KOPT-K1 (cell line): ENCODE measurements around the gene USP40.

Experiments
- H3K27ac ChIP-seq: fragments of 200-600 bp; sonication (generic); 2 replicates; pipeline ENCODE4 v1.5.1; 2016; ENCODE audit warnings: antibody characterized with exemption, mild to moderate bottlenecking, low read depth, low read length; ENCODE audit not compliant: poor library complexity, severe bottlenecking
- H3K36me3 ChIP-seq: fragments of 200-600 bp; sonication (generic); 2 replicates; pipeline ENCODE4 v1.5.1; 2017; ENCODE audit warnings: antibody characterized with exemption, mild to moderate bottlenecking, low read length, moderate library complexity; ENCODE audit not compliant: insufficient read depth
- H3K9me3 ChIP-seq: fragments of 200-600 bp; sonication (generic); 2 replicates; pipeline ENCODE4 v1.5.1; 2017; ENCODE audit warnings: antibody characterized with exemption, low read length, mild to moderate bottlenecking; ENCODE audit not compliant: insufficient read depth, poor library complexity, severe bottlenecking

The USP40 gene

DNA sequence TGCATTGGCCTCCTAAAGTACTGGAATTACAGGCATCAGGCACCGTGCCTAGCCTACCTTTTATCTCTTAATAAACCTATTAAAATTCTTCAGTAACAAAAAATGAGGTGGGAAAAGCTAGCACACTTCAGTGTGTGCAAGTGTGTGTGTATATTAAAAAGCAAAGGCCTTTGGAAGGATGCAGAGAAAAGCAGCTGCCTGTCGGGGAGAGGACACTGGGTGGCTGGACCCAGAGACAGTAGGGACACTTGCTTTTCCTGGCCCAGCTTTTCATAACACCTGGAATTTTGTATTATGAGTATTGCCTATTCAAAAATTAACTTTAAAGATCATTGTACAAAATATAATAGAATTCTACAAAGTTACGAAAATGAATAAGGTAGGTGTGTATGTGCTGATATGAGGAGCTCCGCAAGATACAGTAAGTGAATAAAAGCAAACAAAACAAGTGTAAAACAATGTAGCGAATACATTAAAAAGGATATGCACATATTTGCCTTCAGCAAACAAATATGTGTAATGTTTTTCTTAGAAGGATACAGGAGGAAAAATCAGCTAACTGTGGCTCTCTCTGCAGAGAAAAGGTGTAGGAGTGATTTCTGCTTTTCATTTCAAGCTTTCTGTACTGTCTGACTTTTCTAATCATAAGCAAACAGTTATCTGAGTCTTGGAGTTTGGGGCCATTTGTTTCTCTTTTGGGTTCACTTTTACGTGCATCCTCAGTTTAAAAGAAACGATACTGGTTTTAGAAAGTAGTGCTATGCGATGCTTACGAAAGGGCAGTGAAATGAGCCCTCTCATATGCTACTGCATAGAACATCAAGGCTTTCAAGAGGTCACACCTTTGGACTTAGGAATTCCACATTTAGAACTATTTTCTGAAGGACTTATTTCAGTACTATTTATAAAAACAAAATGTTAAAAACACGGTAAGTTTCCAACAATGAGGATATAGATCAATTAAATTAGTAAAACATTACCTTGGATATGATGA, 70.8 kb downstream of the USP40 start:
- H3K9me3 ChIP-seq: no peaks in the 10 kb centered on the region
- no peaks in the 10 kb centered on the region for H3K36me3 ChIP-seq
- H3K27ac ChIP-seq: no peak overlapping the region

DNA sequence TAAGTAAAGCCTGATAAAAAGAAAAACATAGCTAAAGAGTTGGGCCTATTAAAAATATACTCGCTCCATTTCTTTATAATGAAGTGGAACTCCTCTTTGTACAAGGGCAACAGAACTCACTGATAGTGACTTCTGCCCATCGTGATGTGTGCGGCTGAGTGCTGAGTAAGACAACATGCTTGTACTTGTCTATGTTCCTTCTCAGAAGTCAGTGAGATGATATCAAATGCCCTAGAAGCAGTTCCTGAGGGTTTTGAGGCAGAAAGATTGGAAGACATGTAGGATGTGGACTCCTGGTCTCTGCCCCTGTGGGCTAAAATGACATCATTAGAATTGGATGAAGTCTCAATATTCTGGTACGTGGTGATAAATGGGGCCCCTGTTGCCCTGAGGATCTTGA, 73.8 kb downstream of the USP40 start:
- Histone ChIP-seq H3K36me3 (no peaks in the 10 kb centered on the region), H3K9me3 (no peaks in the 10 kb centered on the region), H3K27ac (no peak overlapping the region)

DNA sequence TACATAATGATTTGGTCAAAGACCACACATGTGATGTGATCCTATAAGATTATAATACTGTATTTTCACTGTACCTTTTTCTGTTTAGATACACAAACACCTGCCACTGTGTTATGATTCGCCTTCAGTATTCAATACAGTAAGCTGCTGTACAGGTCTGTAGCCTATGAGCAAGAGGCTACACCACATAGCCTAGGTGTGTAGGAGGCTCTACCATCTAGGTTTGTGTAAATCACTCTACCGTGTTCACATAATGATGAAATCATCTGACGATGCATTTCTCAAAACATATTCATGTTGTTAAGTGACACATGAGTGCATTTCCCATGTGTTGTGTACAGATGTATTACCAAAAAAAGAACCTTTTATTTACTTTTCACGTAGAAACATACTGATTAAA, 74.5 kb downstream of the USP40 start:
- no peaks in the 10 kb centered on the region for H3K9me3 ChIP-seq
- no peaks in the 10 kb centered on the region for H3K36me3 ChIP-seq
- H3K27ac ChIP-seq: no peak overlapping the region

DNA sequence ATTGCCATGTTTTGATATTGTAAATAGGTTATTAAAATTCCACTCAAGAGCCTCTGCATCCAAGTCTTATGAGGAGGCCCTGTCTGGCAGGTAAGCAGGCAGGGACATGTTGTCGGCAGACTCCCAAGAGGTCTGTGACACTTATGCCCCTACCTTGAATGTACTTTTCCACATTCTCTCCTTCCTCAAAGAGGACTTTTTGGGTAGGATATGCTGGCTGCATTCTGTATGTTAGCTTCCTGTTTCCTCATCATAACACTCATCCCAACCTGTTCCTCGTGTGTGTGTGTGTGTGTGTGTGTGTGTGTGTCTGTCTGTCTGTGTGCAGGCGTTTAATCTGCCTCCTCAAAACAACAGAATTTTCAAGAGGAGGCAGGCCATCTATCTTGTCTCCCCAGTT, 75.3 kb downstream of the USP40 start:
- no peaks in the 10 kb centered on the region for H3K36me3 ChIP-seq
- H3K27ac ChIP-seq: no peak overlapping the region
- H3K9me3 ChIP-seq: no peaks in the 10 kb centered on the region

DNA sequence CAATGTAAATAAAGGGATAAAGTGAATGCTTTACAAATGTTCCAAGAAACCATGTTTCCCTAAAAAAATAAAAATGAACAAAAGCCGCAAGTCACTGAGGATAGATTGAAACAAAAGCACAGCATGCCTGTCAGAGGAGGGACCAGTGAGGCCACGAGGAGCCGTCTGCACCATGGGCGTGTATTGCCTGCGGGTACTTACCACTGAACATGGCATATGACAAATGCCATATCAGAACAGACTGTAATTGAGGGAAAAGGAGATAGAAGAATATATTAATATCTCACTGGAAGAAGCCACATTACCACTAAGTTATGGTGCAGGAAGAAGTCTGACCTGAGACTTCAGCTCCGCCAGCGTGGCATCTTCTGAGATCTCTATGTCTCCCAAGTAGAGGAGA, 75.8 kb downstream of the USP40 start:
- Histone ChIP-seq H3K36me3 (no peaks in the 10 kb centered on the region), H3K9me3 (no peaks in the 10 kb centered on the region), H3K27ac (no peak overlapping the region)

DNA sequence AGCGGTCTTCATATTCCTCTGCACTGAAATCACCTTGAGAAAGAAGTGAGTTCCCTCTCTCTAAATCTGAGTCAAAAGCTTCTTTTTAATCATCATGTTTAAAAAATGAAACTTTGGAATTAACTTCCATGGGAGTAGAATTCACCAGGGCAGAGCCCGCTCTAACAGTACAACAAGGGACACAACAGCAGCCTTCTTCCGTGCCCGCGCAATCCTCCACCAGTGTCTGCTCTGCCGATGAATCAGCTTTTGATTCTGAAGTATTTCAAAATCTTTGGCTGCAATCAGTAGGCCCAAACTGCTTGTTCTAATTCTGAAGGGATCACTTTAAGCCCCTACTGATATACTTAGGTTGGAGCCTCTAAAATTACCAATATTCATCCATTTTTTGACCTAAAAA, 76.9 kb downstream of the USP40 start:
- H3K9me3 ChIP-seq: no peaks in the 10 kb centered on the region
- H3K27ac ChIP-seq: no peak overlapping the region
- peaks cover 10% of the 10 kb centered on the region; the same call in 1 of the 2 replicates for H3K36me3 ChIP-seq

DNA sequence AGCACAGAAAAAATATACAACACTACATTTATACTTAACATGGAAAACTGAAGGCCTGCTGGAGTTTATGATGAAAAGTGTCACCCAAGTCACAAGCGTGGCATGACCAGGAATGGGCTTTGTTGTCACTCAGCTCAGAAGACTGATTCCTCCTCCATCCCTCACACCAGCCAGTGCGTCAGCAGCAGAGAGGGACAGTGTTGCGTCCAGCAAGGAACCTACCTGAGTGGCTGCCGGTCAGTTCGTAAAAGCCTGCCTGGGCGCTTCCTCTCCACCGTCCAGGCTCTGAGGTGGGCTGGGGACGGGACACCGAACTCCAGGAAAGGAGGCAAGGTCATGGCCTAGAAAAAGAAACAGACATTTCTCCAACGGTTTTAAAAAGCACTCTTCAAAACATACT, 77.4 kb downstream of the USP40 start:
- Histone ChIP-seq H3K27ac (no peak overlapping the region), H3K36me3 (peaks cover 11% of the 10 kb centered on the region; the same call in 1 of the 2 replicates), H3K9me3 (no peaks in the 10 kb centered on the region)

DNA sequence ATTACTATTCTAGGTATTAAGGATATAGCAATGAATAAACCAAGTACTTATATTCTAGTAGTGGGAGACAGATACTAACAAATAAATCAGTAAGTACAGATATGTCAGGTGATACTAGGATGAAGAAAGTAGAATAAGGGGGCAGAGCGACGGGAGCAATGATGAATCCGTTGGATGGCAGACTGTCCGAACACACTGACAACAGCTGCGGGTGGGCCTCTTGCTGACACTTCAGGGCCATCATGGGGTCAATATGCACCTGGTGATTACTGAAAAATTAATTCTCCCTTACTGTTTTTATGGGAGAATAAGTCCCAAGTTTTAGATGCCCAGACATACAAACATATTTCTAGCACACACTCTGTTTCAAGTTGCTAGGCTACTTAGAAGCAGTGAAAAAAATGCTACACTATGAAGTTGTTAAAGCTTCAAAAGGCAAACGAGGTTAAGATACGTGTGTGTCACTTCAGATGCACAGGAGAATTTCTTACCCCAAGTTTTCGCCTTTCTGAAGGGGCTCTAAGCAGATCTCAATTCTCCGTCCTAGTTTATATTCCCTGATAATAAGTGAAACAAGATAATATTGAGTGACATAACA, 78.7 kb downstream of the USP40 start:
- H3K36me3 ChIP-seq: peaks cover 11% of the 10 kb centered on the region; the same call in 1 of the 2 replicates
- no peaks in the 10 kb centered on the region for H3K9me3 ChIP-seq
- H3K27ac ChIP-seq: no peak overlapping the region

DNA sequence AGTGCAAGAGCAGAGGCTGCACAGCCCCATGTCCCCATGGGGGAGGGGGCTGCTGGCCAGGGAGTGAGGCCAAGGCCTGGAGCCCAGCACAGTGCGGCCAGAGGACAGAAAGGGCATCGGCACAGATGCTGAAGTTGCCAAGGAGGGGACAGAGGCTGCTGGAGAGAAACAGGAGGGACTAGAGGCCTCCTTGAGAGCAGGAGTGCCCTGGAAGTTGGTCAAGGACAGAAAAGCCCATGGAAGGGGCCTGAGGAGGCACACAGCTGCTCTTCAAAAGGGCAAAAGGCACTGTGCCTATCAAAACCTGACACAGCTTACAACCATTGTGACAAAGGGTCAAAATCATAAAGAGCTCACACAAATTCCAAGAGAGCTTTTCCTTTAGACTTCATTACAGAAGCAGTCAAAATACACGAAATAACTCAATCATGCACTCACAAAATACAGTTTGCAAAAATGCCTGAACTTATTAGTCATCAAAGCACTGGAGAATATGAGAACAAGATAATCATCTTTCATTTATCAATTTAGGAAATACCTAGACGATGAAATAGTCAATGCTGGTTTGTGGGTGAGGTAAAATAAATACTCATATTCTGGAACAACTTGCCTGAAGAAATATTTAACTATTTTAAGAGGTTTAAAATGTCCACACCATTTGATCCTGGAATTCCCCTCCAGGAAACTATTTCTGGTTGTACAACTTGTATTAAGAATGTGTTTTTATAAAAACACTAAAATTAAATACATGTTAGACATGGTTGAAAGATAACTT, 79.6 kb downstream of the USP40 start:
- peaks cover 11% of the 10 kb centered on the region; the same call in 1 of the 2 replicates for H3K36me3 ChIP-seq
- no peak overlapping the region for H3K27ac ChIP-seq
- H3K9me3 ChIP-seq: no peaks in the 10 kb centered on the region

DNA sequence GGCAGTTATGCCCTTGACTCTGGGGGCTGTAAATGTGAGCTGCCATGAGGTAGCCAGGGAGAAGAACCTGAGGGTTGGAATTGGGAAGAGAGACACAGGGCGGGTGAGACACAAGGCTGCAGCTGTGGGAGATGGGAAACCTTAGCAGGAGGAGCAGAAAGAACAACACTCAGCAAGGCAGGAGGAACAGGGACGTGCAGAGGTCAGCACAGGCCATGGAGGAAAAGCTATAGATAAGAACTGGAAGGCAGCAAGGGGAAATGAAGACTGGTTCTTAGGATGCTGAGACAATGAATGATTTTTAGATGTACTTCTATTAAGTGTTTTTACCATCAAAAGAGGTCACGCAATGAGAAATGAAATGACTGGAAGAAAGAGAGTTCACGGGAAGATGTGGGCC, 80.2 kb downstream of the USP40 start:
- Histone ChIP-seq H3K27ac (no peak overlapping the region), H3K9me3 (no peaks in the 10 kb centered on the region), H3K36me3 (peaks cover 11% of the 10 kb centered on the region; the same call in 1 of the 2 replicates)

DNA sequence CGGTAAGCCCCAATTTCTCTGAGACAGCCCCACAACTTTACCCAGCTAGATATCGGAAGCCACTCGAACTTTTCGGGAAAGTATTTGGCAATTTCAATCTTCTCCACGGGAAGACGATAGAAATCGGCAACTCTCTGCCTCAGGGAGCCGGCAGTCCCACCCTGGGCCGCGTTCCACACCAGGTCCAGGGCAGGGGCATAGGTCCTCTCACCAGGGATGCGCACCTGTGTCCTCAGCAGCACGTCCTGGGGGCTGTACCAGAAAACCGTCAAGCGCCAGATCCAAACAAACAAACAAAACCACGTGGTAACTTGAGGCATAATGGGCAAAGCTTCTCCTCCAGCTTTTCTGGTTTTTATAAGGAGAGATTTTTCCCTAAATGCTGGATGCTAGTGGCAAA, 80.9 kb downstream of the USP40 start:
- H3K27ac ChIP-seq: no peak overlapping the region
- peaks cover 11% of the 10 kb centered on the region; the same call in 1 of the 2 replicates for H3K36me3 ChIP-seq
- no peaks in the 10 kb centered on the region for H3K9me3 ChIP-seq

DNA sequence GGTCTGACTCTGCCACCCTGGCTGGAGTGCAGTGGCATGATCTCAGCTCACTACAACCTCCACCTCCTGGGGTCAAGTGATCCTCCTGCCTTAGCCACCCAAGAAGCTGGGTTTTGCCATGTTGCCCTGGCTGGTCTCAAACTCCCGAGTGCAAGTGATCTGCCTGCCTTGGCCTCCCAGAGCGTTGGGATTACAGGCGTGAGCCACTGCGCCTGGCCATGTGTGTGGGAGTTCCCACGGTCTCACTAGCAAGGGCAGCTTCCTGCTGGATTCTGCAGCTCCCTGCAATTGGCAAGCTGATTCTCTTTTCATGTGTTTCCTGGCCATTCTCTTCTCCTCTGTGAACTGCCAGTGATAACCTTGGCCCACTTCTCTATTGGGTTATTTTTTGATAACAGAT, 84.0 kb downstream of the USP40 start:
- no peaks in the 10 kb centered on the region for H3K9me3 ChIP-seq
- H3K36me3 ChIP-seq: peaks cover 21% of the 10 kb centered on the region; the same call in 1 of the 2 replicates
- no peak overlapping the region for H3K27ac ChIP-seq

DNA sequence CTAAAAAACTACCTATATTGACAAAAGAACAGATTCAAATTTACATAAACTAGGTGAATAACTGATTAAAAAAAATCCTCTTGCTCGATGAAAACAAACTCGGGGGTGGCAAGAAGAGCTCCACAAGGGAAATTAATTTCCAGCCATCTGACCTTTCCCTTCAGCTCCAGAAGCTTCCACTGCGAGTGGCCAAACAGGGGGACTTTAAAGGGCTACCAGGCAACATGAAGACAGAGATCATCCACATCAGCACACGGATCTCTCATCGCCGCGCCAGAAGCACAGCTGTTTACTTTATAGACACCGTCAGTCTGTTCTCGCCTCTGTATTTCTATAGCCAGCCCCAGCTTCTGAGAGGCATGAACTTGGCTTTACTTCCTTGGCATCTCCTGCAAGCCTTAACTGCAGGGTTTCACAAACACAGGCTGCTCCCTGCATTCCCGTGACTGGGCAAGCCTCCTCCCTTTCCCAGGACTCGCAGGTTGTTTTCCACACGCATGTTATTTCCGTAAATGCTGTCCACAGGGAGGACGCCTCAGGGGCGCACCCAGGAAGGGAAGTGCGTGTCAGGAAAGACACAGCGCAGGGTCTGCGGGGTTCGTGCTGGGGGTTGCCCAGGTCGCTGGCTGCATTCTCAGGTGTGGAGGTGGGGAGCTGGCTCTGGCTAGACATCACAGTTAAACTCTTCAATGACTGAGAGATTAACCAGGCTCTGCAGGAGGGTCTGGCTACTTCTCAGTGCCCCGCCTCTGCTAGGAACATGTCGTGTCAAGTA, 85.0 kb downstream of the USP40 start:
- H3K36me3 ChIP-seq: peaks cover 22% of the 10 kb centered on the region; the same call in 1 of the 2 replicates
- H3K27ac ChIP-seq: no peak overlapping the region
- H3K9me3 ChIP-seq: no peaks in the 10 kb centered on the region

DNA sequence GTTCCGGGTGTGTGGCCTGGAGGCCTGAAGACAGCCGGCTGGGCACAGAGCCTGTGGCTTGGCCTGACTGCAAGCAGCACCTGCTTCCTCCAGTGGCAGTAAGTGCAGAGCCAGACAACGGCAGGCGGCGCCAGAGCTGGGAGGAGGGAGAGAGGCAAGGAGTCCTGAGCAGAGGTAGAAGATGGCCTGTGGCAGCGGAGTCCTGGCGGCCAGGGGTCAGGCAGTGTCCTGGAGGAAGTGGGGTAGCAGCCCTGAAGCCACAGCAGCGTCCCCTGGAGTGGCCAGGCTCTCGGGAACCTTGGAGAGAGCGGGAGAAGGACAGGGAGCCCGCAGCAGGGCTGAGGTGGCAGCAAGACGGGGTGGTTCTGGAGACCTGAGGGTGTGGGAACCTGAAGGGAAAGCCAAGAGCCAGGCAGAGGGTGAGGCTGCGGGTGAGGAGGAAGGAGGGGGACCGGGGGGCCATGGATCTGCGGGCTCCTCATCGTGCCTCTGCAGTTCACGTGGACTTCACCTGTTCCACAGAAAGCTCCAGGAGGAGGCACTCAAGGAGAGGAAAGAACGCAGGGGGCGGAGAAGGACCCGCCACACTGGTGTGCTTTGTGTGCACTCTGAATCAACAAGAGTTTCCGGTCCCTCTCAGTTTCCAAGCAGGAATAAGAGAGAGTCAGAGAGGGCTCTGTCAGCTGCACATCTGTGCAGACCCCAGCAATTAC, 85.9 kb downstream of the USP40 start:
- Histone ChIP-seq H3K36me3 (peaks cover 27% of the 10 kb centered on the region; the same call in 1 of the 2 replicates), H3K27ac (no peak overlapping the region), H3K9me3 (no peaks in the 10 kb centered on the region)
